ENCODE results near the gene SPDYE3.
"Not testable (repeated sequence)": the region's sequence is repeated elsewhere in the genome, so short reads cannot be mapped to it uniquely, and the experiment has no call there.

Gene SPDYE3

GRCh38 chr7:100349757-100350156 lies 42.3 kb downstream of the SPDYE3 start:
- DNase-seq (ENCODE audit: low spot score): no peak

GRCh38 chr7:100351657-100352058 lies 44.2 kb downstream of the SPDYE3 start:
- DNase-seq (ENCODE audit: low spot score): no peak

GRCh38 chr7:100352230-100352781 lies 44.8 kb downstream of the SPDYE3 start:
- not testable (repeated sequence) for DNase-seq (ENCODE audit: low spot score)

- no peak for DNase-seq (ENCODE audit: low spot score)
Measured at GRCh38 chr7:100352984-100353684, 45.6 kb downstream of the SPDYE3 start.

- DNase-seq (ENCODE audit: low spot score): no peak
Measured at GRCh38 chr7:100353685-100354330, 46.3 kb downstream of the SPDYE3 start.

- DNase-seq (ENCODE audit: low spot score): no peak
Measured at GRCh38 chr7:100356416-100357068, 49.0 kb downstream of the SPDYE3 start.

- no peak for DNase-seq (ENCODE audit: low spot score)
Measured at GRCh38 chr7:100357131-100357561, 49.6 kb downstream of the SPDYE3 start.

- no peak for DNase-seq (ENCODE audit: low spot score)
Measured at GRCh38 chr7:100358027-100358856, 50.7 kb downstream of the SPDYE3 start, which contains the start of gene PILRB. PILRB (plus strand) TSS chr7:100358117; CDS start chr7:100358303, 186 bp downstream.

GRCh38 chr7:100358857-100359212 lies 51.3 kb downstream of the SPDYE3 start:
- DNase-seq (ENCODE audit: low spot score): no peak

- DNase-seq (ENCODE audit: low spot score): no peak
Measured at GRCh38 chr7:100360135-100360854, 52.8 kb downstream of the SPDYE3 start.

- no peak for DNase-seq (ENCODE audit: low spot score)
Measured at GRCh38 chr7:100363098-100363497, 55.6 kb downstream of the SPDYE3 start.

GRCh38 chr7:100363797-100364196 lies 56.3 kb downstream of the SPDYE3 start:
- not testable (repeated sequence) for DNase-seq (ENCODE audit: low spot score)

GRCh38 chr7:100364480-100364879 lies 57.0 kb downstream of the SPDYE3 start:
- DNase-seq (ENCODE audit: low spot score): no peak

GRCh38 chr7:100365998-100366367 lies 58.5 kb downstream of the SPDYE3 start:
- DNase-seq (ENCODE audit: low spot score): not testable (repeated sequence)

GRCh38 chr7:100366411-100367250 lies 59.1 kb downstream of the SPDYE3 start:
- DNase-seq (ENCODE audit: low spot score): no peak

GRCh38 chr7:100367251-100367620 lies 59.7 kb downstream of the SPDYE3 start:
- no peak for DNase-seq (ENCODE audit: low spot score)

- DNase-seq (ENCODE audit: low spot score): no peak
Measured at GRCh38 chr7:100367676-100368613, 60.4 kb downstream of the SPDYE3 start.

GRCh38 chr7:100369105-100369504 lies 61.6 kb downstream of the SPDYE3 start:
- DNase-seq (ENCODE audit: low spot score): no peak

- DNase-seq (ENCODE audit: low spot score): no peak
Measured at GRCh38 chr7:100370303-100370702, 62.8 kb downstream of the SPDYE3 start.

Measured in RKO (cell line).